Measurements from ENCODE around the gene NOCT.

Gene NOCT, protein sequence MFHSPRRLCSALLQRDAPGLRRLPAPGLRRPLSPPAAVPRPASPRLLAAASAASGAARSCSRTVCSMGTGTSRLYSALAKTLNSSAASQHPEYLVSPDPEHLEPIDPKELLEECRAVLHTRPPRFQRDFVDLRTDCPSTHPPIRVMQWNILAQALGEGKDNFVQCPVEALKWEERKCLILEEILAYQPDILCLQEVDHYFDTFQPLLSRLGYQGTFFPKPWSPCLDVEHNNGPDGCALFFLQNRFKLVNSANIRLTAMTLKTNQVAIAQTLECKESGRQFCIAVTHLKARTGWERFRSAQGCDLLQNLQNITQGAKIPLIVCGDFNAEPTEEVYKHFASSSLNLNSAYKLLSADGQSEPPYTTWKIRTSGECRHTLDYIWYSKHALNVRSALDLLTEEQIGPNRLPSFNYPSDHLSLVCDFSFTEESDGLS

DNA sequence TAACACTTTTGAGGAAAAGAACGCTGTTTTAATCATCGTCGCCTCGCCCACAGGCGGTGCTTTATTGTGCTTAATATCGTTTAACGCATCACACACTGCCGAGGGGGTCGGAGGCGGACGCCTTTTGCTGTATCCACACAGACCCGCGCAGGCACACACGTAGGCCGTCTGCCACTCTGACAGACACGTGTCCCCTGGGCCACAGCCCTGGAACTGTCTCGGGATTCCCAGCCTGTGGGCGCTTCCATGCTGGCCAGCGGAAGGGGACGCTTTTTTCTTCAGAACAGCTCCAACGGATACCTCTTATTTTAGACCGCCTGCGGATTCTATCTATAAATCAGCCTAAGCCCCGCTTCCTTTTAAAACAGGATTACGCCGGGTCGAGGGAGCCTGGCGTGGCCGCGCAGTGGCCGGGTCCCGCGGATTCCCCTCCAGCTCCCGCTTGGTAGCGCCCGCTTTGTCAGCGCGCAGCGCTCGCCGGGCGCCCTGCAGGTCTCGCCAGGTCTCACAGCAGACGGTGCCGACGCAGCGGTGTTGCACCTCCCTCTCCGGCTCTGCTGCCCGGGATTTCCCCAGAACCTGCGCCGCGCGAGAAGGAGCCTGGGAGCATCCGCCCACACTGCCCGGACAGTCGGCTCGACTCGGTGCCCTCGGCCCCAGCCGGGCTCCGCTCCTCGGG, at the start of gene NOCT:
Gene NOCT (plus strand): TSS at position 513 of the 679 bp plus-strand sequence. CDS start 201 bp downstream, outside the sequence.
- Histone ChIP-seq H3K36me3 (ENCODE audit: control insufficient read depth in 2 of 2, insufficient read depth in 1 of 2, low read length in 2 of 2) (peaks cover 0 to 8% of the 10 kb centered on the region in 2 experiments; a peak in 1 of 3 replicates), H3K27ac (ENCODE audit: extremely low read depth, low read depth, low read length) (peak within 1 kb of the TSS; percentile 90), H3K4me3 (ENCODE audit: low read depth, low read length) (peak within 1 kb of the TSS; percentile 75), H3K4me1 (ENCODE audit: control insufficient read depth, insufficient read depth, low read length) (peaks cover 12% of the 10 kb centered on the region), H3K9me3 (ENCODE audit: control insufficient read depth, insufficient read depth, low read depth, low read length) (no peaks in the 10 kb centered on the region)
- POLR2A ChIA-PET: interaction anchor here (0.6 to 1.9 kb wide), 12 partner anchors 9 to 438 kb away, joined by 3 to 6 read pairs (median 4); partner anchors contain the start of genes ELF2, NAA15 and RAB33B
- CTCF ChIA-PET: interaction anchor here (1.3 kb wide), 1 partner anchor 15 kb away, joined by 3 read pairs; no protein-coding TSS in a partner anchor
- TF ChIP-seq, protein P1, sequence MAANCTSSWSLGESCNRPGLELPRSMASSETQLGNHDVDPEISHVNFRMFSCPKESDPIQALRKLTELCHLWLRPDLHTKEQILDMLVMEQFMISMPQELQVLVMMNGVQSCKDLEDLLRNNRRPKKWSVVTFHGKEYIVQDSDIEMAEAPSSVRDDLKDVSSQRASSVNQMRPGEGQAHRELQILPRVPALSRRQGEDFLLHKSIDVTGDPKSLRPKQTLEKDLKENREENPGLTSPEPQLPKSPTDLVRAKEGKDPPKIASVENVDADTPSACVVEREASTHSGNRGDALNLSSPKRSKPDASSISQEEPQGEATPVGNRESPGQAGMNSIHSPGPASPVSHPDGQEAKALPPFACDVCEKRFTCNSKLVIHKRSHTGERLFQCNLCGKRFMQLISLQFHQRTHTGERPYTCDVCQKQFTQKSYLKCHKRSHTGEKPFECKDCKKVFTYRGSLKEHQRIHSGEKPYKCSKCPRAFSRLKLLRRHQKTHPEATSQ (tag by site-specific recombination; IDR thresholded peaks at IDR 0.05): no peak
- TF ChIP-seq, protein P2, sequence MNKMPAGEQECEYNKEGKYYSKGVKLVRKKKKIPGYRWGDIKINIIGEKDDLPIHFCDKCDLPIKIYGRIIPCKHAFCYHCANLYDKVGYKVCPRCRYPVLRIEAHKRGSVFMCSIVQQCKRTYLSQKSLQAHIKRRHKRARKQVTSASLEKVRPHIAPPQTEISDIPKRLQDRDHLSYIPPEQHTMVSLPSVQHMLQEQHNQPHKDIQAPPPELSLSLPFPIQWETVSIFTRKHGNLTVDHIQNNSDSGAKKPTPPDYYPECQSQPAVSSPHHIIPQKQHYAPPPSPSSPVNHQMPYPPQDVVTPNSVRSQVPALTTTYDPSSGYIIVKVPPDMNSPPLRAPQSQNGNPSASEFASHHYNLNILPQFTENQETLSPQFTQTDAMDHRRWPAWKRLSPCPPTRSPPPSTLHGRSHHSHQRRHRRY (tag by site-specific recombination; IDR thresholded peaks at IDR 0.05): no peak
- peak; percentile 67; the same call in 1 of the 2 replicates for TF ChIP-seq ZFP69B (tag by site-specific recombination; IDR thresholded peaks at IDR 0.05)
- peak; percentile 76 for TF ChIP-seq ZNF76 (tag by site-specific recombination; IDR thresholded peaks at IDR 0.05; ENCODE audit: borderline replicate concordance, low read depth)
- peak; percentile 45 for TF ChIP-seq ZBTB17 (tag by site-specific recombination; IDR thresholded peaks at IDR 0.05)
- TF ChIP-seq ZSCAN30 (tag by site-specific recombination; IDR thresholded peaks at IDR 0.05): 0 out of 2 replicates have a peak, but pooled peaks have one; percentile 11
- TF ChIP-seq, protein P3, sequence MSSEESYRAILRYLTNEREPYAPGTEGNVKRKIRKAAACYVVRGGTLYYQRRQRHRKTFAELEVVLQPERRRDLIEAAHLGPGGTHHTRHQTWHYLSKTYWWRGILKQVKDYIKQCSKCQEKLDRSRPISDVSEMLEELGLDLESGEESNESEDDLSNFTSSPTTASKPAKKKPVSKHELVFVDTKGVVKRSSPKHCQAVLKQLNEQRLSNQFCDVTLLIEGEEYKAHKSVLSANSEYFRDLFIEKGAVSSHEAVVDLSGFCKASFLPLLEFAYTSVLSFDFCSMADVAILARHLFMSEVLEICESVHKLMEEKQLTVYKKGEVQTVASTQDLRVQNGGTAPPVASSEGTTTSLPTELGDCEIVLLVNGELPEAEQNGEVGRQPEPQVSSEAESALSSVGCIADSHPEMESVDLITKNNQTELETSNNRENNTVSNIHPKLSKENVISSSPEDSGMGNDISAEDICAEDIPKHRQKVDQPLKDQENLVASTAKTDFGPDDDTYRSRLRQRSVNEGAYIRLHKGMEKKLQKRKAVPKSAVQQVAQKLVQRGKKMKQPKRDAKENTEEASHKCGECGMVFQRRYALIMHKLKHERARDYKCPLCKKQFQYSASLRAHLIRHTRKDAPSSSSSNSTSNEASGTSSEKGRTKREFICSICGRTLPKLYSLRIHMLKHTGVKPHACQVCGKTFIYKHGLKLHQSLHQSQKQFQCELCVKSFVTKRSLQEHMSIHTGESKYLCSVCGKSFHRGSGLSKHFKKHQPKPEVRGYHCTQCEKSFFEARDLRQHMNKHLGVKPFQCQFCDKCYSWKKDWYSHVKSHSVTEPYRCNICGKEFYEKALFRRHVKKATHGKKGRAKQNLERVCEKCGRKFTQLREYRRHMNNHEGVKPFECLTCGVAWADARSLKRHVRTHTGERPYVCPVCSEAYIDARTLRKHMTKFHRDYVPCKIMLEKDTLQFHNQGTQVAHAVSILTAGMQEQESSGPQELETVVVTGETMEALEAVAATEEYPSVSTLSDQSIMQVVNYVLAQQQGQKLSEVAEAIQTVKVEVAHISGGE (tag by site-specific recombination; conservative IDR thresholded peaks at IDR 0.05; ENCODE audit: low read depth): peak; percentile 40; the same call in 1 of the 2 replicates
- no peak for TF ChIP-seq ZNF585B (tag by site-specific recombination; IDR thresholded peaks at IDR 0.05)
- no peak for TF ChIP-seq IKZF3 (tag by site-specific recombination; IDR thresholded peaks at IDR 0.05)
- TF ChIP-seq FEZF1 (tag by site-specific recombination; IDR thresholded peaks at IDR 0.05): 0 out of 2 replicates have a peak, but pooled peaks have one; percentile 25
- TF ChIP-seq ZNF155 (tag by site-specific recombination; IDR thresholded peaks at IDR 0.05): no peak
- TF ChIP-seq KLF16 (tag by site-specific recombination; IDR thresholded peaks at IDR 0.05): peak; percentile 53; the same call in 1 of the 2 replicates
- TF ChIP-seq ZNF335 (tag by site-specific recombination; conservative IDR thresholded peaks at IDR 0.05): peak; percentile 97
- TF ChIP-seq, protein P4, sequence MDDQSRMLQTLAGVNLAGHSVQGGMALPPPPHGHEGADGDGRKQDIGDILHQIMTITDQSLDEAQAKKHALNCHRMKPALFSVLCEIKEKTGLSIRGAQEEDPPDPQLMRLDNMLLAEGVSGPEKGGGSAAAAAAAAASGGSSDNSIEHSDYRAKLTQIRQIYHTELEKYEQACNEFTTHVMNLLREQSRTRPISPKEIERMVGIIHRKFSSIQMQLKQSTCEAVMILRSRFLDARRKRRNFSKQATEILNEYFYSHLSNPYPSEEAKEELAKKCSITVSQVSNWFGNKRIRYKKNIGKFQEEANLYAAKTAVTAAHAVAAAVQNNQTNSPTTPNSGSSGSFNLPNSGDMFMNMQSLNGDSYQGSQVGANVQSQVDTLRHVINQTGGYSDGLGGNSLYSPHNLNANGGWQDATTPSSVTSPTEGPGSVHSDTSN (CRISPR knock-in tag; IDR thresholded peaks at IDR 0.05): 0 out of 2 replicates have a peak, but pooled peaks have one; percentile 17
- no peak for TF ChIP-seq ZNF274 (IDR thresholded peaks at IDR 0.05; ENCODE audit: low read length)
- TF ChIP-seq ZNF274 (tag by site-specific recombination; IDR thresholded peaks at IDR 0.05; ENCODE audit: borderline replicate concordance): no peak
- peak; percentile 41; the same call in 1 of the 2 replicates for TF ChIP-seq ZXDB (tag by site-specific recombination; IDR thresholded peaks at IDR 0.05)
- peak; percentile 79 for TF ChIP-seq ZNF660 (tag by site-specific recombination; IDR thresholded peaks at IDR 0.05)
- TF ChIP-seq SP7 (tag by site-specific recombination; IDR thresholded peaks at IDR 0.05): 0 out of 2 replicates have a peak, but pooled peaks have one; percentile 45
- no peak; the same call in 1 of the 2 replicates for TF ChIP-seq KLF10 (tag by site-specific recombination; IDR thresholded peaks at IDR 0.05)
- no peak for TF ChIP-seq ZNF701 (tag by site-specific recombination; IDR thresholded peaks at IDR 0.05)
- 0 out of 2 replicates have a peak, but pooled peaks have one; percentile 26 for TF ChIP-seq ZNF324 (tag by site-specific recombination; IDR thresholded peaks at IDR 0.05)
- no peak for TF ChIP-seq ZNF433 (tag by site-specific recombination; IDR thresholded peaks at IDR 0.05; ENCODE audit: low read depth)
- TF ChIP-seq ZNF501 (tag by site-specific recombination; IDR thresholded peaks at IDR 0.05): peak; percentile 50
- TF ChIP-seq ZNF266 (tag by site-specific recombination; IDR thresholded peaks at IDR 0.05; ENCODE audit: low read depth): no peak
- no peak for TF ChIP-seq MZF1 (tag by site-specific recombination; IDR thresholded peaks at IDR 0.05; ENCODE audit: borderline replicate concordance)
- peak; percentile 63 for TF ChIP-seq ZFHX2 (tag by site-specific recombination; conservative IDR thresholded peaks at IDR 0.05)
- TF ChIP-seq, protein P5, sequence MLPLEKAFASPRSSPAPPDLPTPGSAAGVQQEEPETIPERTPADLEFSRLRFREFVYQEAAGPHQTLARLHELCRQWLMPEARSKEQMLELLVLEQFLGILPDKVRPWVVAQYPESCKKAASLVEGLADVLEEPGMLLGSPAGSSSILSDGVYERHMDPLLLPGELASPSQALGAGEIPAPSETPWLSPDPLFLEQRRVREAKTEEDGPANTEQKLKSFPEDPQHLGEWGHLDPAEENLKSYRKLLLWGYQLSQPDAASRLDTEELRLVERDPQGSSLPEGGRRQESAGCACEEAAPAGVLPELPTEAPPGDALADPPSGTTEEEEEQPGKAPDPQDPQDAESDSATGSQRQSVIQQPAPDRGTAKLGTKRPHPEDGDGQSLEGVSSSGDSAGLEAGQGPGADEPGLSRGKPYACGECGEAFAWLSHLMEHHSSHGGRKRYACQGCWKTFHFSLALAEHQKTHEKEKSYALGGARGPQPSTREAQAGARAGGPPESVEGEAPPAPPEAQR (tag by site-specific recombination; IDR thresholded peaks at IDR 0.05): no peak
